Endothelial cell of umbilical vein (primary cell): Measurements from ENCODE around the gene MYZAP. TPM values are rescaled to one million over a fixed set of nuclear protein-coding genes. Genes with fewer than 3 reads are reported as not detected.

Source experiments
- BruUV-seq: library from RNA; stranded (reverse); fragments of 400-500 nt; replicated peaks from 2 replicates; lab custom pipeline; 2021; lab: Mats Ljungman, UMichigan
- CTCF ChIA-PET: fragments of 300-600, 350-600 bp; sonication (Branson Sonifier 250); formaldehyde crosslinking; loops from one replicate; lab custom pipeline; 2021; ENCODE audit warnings: antibody characterized with exemption, inconsistent platforms; lab: Charles Lee
- POLR2A ChIA-PET: fragments of 300-600, 350-600 bp; sonication (Branson Sonifier 250); formaldehyde crosslinking; loops from one replicate; lab custom pipeline; 2021; ENCODE audit warnings: antibody characterized with exemption, inconsistent platforms; lab: Charles Lee
- DNase-seq: peaks from one replicate; pipeline ENCODE4 v3.0.0-alpha.2; 2011; ENCODE audit warnings: low read depth, low spot score
- FAIRE-seq: peaks from 2 replicates; lab custom pipeline; 2011; peaks lifted over from hg19 to GRCh38; lab: Jason Lieb, UNC
- H2AFZ ChIP-seq: 2 replicates; pipeline ENCODE4 v1.6.0; 2012; ENCODE audit warnings: low read depth, low read length, control low read depth, inconsistent platforms
- H3K27ac ChIP-seq: 2 replicates; pipeline ENCODE4 v1.5.1; 2011; ENCODE audit warnings: low read depth, mild to moderate bottlenecking, control low read depth, low read length, moderate library complexity; ENCODE audit not compliant: insufficient read depth
- H3K27me3 ChIP-seq, 2 experiments: 2 replicates each; pipeline versions ENCODE4 v1.6.0 to v1.6.1; 2011; ENCODE audit warnings: low read length in 2 of 2, mixed read lengths in 1 of 2; ENCODE audit not compliant: control insufficient read depth in 2 of 2, insufficient read depth in 2 of 2
- H3K36me3 ChIP-seq, 2 experiments: 2 replicates in 1 of 2; 3 replicates in 1 of 2; pipeline ENCODE4 v1.5.1; 2011; ENCODE audit warnings: low read length in 2 of 2, mild to moderate bottlenecking in 1 of 2, moderate library complexity in 1 of 2; ENCODE audit not compliant: control insufficient read depth in 2 of 2, insufficient read depth in 2 of 2; ENCODE audit errors: extremely low read depth in 1 of 2
- H3K4me1 ChIP-seq: 3 replicates; pipeline ENCODE4 v1.5.1; 2011; ENCODE audit warnings: mild to moderate bottlenecking, low read length; ENCODE audit not compliant: control insufficient read depth, insufficient read depth; ENCODE audit errors: extremely low read depth
- H3K4me2 ChIP-seq: 2 replicates; pipeline ENCODE4 v1.6.1; 2011; ENCODE audit warnings: low read length, control low read depth, mixed read lengths; ENCODE audit not compliant: insufficient read depth
- H3K4me3 ChIP-seq, 3 experiments: fragments of 200-600 bp in 1 of 3; sonication (generic), shearing (Covaris generic) in 1 of 3; replicated peaks in 1 of 3; 2 replicates each; pipeline ENCODE4 v1.5.1; 2011 to 2016; ENCODE audit warnings: control low read depth in 3 of 3, low read length in 3 of 3, mild to moderate bottlenecking in 2 of 3, inconsistent platforms in 1 of 3, low read depth in 1 of 3, moderate library complexity in 1 of 3; ENCODE audit not compliant: insufficient read depth in 1 of 3
- H3K79me2 ChIP-seq: 2 replicates; pipeline ENCODE4 v1.6.0; 2012; ENCODE audit warnings: low read length, inconsistent platforms; ENCODE audit not compliant: control insufficient read depth, insufficient read depth
- H3K9ac ChIP-seq: replicated peaks from 2 replicates; pipeline ENCODE3; 2011; ENCODE audit warnings: low read length, control low read depth; ENCODE audit not compliant: insufficient read depth; ENCODE audit errors: extremely low read depth
- H3K9me1 ChIP-seq: replicated peaks from 3 replicates; pipeline ENCODE4 v1.6.0; 2011; ENCODE audit warnings: mild to moderate bottlenecking, low read length; ENCODE audit not compliant: control insufficient read depth, insufficient read depth; ENCODE audit errors: extremely low read depth
- H3K9me3 ChIP-seq: replicated peaks from 2 replicates; pipeline ENCODE4 v1.5.1; 2012; ENCODE audit warnings: low read length, inconsistent platforms; ENCODE audit not compliant: control insufficient read depth, insufficient read depth
- H4K20me1 ChIP-seq: replicated peaks from 2 replicates; pipeline ENCODE3; 2011; ENCODE audit warnings: mild to moderate bottlenecking, low read length; ENCODE audit not compliant: control insufficient read depth, insufficient read depth; ENCODE audit errors: extremely low read depth
- CTCF ChIP-seq, 2 donors: IDR thresholded peaks; 1 replicate in 1 of 2; 2 replicates in 1 of 2; pipeline ENCODE4 v1.5.1; 2011; ENCODE audit warnings: low read length in 2 of 2, mild to moderate bottlenecking in 2 of 2, moderate library complexity in 2 of 2, control low read depth in 1 of 2, inconsistent platforms in 1 of 2, low read depth in 1 of 2; ENCODE audit not compliant: insufficient read depth in 1 of 2; ENCODE audit errors: extremely low read depth in 1 of 2
- EZH2 ChIP-seq: IDR thresholded peaks from 2 replicates; pipeline ENCODE4 v1.6.1; 2012; ENCODE audit warnings: borderline replicate concordance, low read depth, mild to moderate bottlenecking, moderate library complexity, low read length, inconsistent platforms; ENCODE audit not compliant: severe bottlenecking
- FOS ChIP-seq: IDR thresholded peaks from 2 replicates; pipeline ENCODE4 v1.6.1; 2011; ENCODE audit warnings: mild to moderate bottlenecking, low read length, moderate library complexity, borderline replicate concordance; ENCODE audit not compliant: insufficient read depth
- MYC ChIP-seq: IDR thresholded peaks from one replicate; pipeline ENCODE4 v1.6.1; 2011; ENCODE audit warnings: mild to moderate bottlenecking, low read depth, low read length
- POLR2A ChIP-seq: IDR thresholded peaks from 2 replicates; pipeline ENCODE4 v1.6.1; 2012; ENCODE audit warnings: low read depth, mild to moderate bottlenecking, control low read depth, low read length
- dilution Hi-C: fragments of 300-500 bp; cut with MboI; formaldehyde crosslinking; loops from one replicate; pipeline ENCODE4 v1.15.0; 2019; ENCODE audit warnings: low sequenced_read_pairs; ENCODE audit not compliant: extremely low pct_ligation_motif_present
- intact Hi-C: fragments of 100-400 bp; cut with micrococcal nuclease; formaldehyde crosslinking; loops from one replicate; pipeline ENCODE4 v1.10.0; 2022
- polyA plus RNA-seq, 4 experiments: library from polyadenylated mRNA; depleted of rRNA in 3 of 4; stranded (reverse) in 3 of 4; unstranded in 1 of 4; fragments of >200 nt; gene quantifications; 2 replicates each; pipeline versions ENCODE4 v1.2.1 to v1.2.3, GENCODE V29; 2011 to 2012; ENCODE audit warnings: missing spikeins in 1 of 4
- total RNA-seq: library from RNA; stranded (reverse); gene quantifications from 2 replicates; pipeline ENCODE4 v1.2.3, GENCODE V29; 2021

MYZAP gene
- total and polyA plus RNA-seq, 2 donors (not counting 3 experiments of a cell fraction or from before 2014, with no cell fraction given) = 6.3 to 8.1 TPM

- dilution Hi-C loops = no loop called here
These were observed 129.2 kb downstream of the MYZAP start for GRCh38 chr15:57720867-57721266.

GRCh38 chr15:57726411-57726810 is 134.7 kb downstream of the MYZAP start:
- no TSS peak for BruUV-seq

More at GRCh38 chr15:57720867-57721266, 129.2 kb downstream of the MYZAP start:
- Histone ChIP-seq H3K9me3 (no peaks in the 10 kb centered on the region), H4K20me1 (no peaks in the 10 kb centered on the region), H3K27ac (no peak overlapping the region), H3K9ac (no peak overlapping the region), H3K4me2 (no peak overlapping the region), H3K36me3 (peaks cover 0 to 2% of the 10 kb centered on the region in 2 experiments), H3K79me2 (no peaks in the 10 kb centered on the region), H3K27me3 (no peaks in the 10 kb centered on the region), H3K4me1 (no peaks in the 10 kb centered on the region), H3K9me1 (no peaks in the 10 kb centered on the region), H3K4me3 (no peak overlapping the region), H2AFZ (no peak overlapping the region)
- DNase-seq (no peak), FAIRE-seq (no peak)
- ChIA-PET CTCF (interaction anchor here (0.9 to 5.1 kb wide), 5 partner anchors 11 to 346 kb away, joined by 3 to 41 read pairs (median 3); no protein-coding TSS in a partner anchor), POLR2A (no interaction called here)
- BruUV-seq = no TSS peak
- intact Hi-C loops = no loop called here
- no peak for TF ChIP-seq CTCF (IDR thresholded peaks at IDR 0.05; ENCODE audit: extremely low read depth in 1 of 2, insufficient read depth in 1 of 2, low read depth in 1 of 2, low read length in 2 of 2)
- TF ChIP-seq EZH2 = no peak
- TF ChIP-seq POLR2A = no peak

More at GRCh38 chr15:57726411-57726810, 134.7 kb downstream of the MYZAP start:
- dilution Hi-C loops = no loop called here
- H3K27me3 ChIP-seq = no peaks in the 10 kb centered on the region
- no peak overlapping the region for H3K27ac ChIP-seq
- no peaks in the 10 kb centered on the region for H3K36me3 ChIP-seq
- H2AFZ ChIP-seq = no peak overlapping the region
- TF ChIP-seq FOS (no peak), POLR2A (no peak), CTCF (IDR thresholded peaks at IDR 0.05; ENCODE audit: extremely low read depth in 1 of 2, insufficient read depth in 1 of 2, low read depth in 1 of 2, low read length in 2 of 2) (no peak), EZH2 (no peak), MYC (no peak)
- H4K20me1 ChIP-seq = no peaks in the 10 kb centered on the region
- H3K9ac ChIP-seq = no peak overlapping the region
- H3K9me1 ChIP-seq = no peaks in the 10 kb centered on the region
- DNase-seq (no peak), FAIRE-seq (no peak)
- intact Hi-C loops = no loop called here
- H3K4me2 ChIP-seq = no peak overlapping the region
- POLR2A ChIA-PET = no interaction called here
- H3K9me3 ChIP-seq = no peaks in the 10 kb centered on the region
- CTCF ChIA-PET = interaction anchor here (1.1 kb wide), 1 partner anchor 134 kb away, joined by 4 read pairs; no protein-coding TSS in a partner anchor
- no peak overlapping the region for H3K4me3 ChIP-seq
- H3K4me1 ChIP-seq = no peaks in the 10 kb centered on the region
- no peaks in the 10 kb centered on the region for H3K79me2 ChIP-seq
